Astrocyte (in vitro differentiated cells and primary cell): ENCODE data around the gene C13orf46. TPM values are rescaled to one million over a fixed set of nuclear protein-coding genes. Genes with fewer than 3 reads are reported as not detected.

Experiments
- DNase-seq: peaks from one replicate; pipeline ENCODE4 v3.0.0-alpha.2; 2010; ENCODE audit warnings: low read depth
- FAIRE-seq: peaks from 2 replicates; lab custom pipeline; 2011; peaks lifted over from hg19 to GRCh38; lab: Jason Lieb, UNC
- H2AFZ ChIP-seq: 2 replicates; pipeline ENCODE4 v1.6.0; 2012; ENCODE audit warnings: low read depth, low read length, inconsistent platforms
- H3K27ac ChIP-seq: 2 replicates; pipeline ENCODE4 v1.5.1; 2011; ENCODE audit warnings: low read depth, low read length, inconsistent platforms
- H3K27me3 ChIP-seq: 2 replicates; pipeline ENCODE4 v1.6.0; 2011; ENCODE audit warnings: low read length, inconsistent platforms; ENCODE audit not compliant: insufficient read depth
- H3K36me3 ChIP-seq: 2 replicates; pipeline ENCODE4 v1.5.1; 2011; ENCODE audit warnings: low read length, inconsistent platforms; ENCODE audit not compliant: insufficient read depth
- H3K4me1 ChIP-seq: 2 replicates; pipeline ENCODE4 v1.5.1; 2011; ENCODE audit warnings: low read length, inconsistent platforms; ENCODE audit not compliant: insufficient read depth
- H3K4me2 ChIP-seq: 2 replicates; pipeline ENCODE4 v1.6.0; 2012; ENCODE audit warnings: low read length, inconsistent platforms
- H3K4me3 ChIP-seq: 2 replicates; pipeline ENCODE4 v1.5.1; 2011; ENCODE audit warnings: low read depth, mild to moderate bottlenecking, low read length, inconsistent platforms; ENCODE audit not compliant: insufficient read depth
- H3K79me2 ChIP-seq: 2 replicates; pipeline ENCODE4 v1.6.0; 2012; ENCODE audit warnings: mild to moderate bottlenecking, low read length, inconsistent platforms; ENCODE audit not compliant: insufficient read depth
- H3K9ac ChIP-seq: 2 replicates; pipeline ENCODE4 v1.6.0; 2012; ENCODE audit warnings: mild to moderate bottlenecking, low read length, inconsistent platforms
- H3K9me3 ChIP-seq: 2 replicates; pipeline ENCODE4 v1.5.1; 2012; ENCODE audit warnings: low read depth, mild to moderate bottlenecking, low read length, inconsistent platforms; ENCODE audit not compliant: insufficient read depth
- H4K20me1 ChIP-seq: 2 replicates; pipeline ENCODE4 v1.6.0; 2012; ENCODE audit warnings: low read length, inconsistent platforms; ENCODE audit not compliant: insufficient read depth
- H3K27ac Mint-ChIP-seq: one replicate; pipeline ENCODE4 v1.8.0; 2021; ENCODE audit warnings: mild to moderate bottlenecking, mixed read lengths; ENCODE audit not compliant: unreplicated experiment
- H3K27me3 Mint-ChIP-seq: one replicate; pipeline ENCODE4 v1.8.0; 2021; ENCODE audit warnings: low read depth, mixed read lengths; ENCODE audit not compliant: unreplicated experiment
- H3K36me3 Mint-ChIP-seq: one replicate; pipeline ENCODE4 v1.8.0; 2021; ENCODE audit warnings: low read depth, mixed read lengths; ENCODE audit not compliant: unreplicated experiment
- H3K4me1 Mint-ChIP-seq: one replicate; pipeline ENCODE4 v1.8.0; 2021; ENCODE audit warnings: low read depth, mixed read lengths; ENCODE audit not compliant: unreplicated experiment
- H3K4me3 Mint-ChIP-seq: one replicate; pipeline ENCODE4 v1.8.0; 2021; ENCODE audit warnings: mild to moderate bottlenecking, moderate library complexity, mixed read lengths; ENCODE audit not compliant: unreplicated experiment
- H3K9me3 Mint-ChIP-seq: one replicate; pipeline ENCODE4 v1.8.0; 2021; ENCODE audit warnings: mild to moderate bottlenecking, mixed read lengths; ENCODE audit not compliant: unreplicated experiment
- EZH2 ChIP-seq: IDR thresholded peaks from 2 replicates; pipeline ENCODE4 v1.6.1; 2012; ENCODE audit warnings: mild to moderate bottlenecking, low read length, inconsistent platforms; ENCODE audit not compliant: insufficient read depth
- total RNA-seq: library from RNA; stranded (reverse); gene quantifications from 2 replicates; pipeline ENCODE4 v1.2.1, GENCODE V29; 2021
- TF ChIP-seq, protein P1 (sequence below): IDR thresholded peaks from 2 replicates; pipeline ENCODE4 v1.5.1; 2011; ENCODE audit warnings: low read depth, mild to moderate bottlenecking, inconsistent platforms, low read length, moderate library complexity; ENCODE audit not compliant: insufficient read depth

Gene C13orf46
- total RNA-seq, 1 donor from 2014 or later = 5.0 TPM

DNA sequence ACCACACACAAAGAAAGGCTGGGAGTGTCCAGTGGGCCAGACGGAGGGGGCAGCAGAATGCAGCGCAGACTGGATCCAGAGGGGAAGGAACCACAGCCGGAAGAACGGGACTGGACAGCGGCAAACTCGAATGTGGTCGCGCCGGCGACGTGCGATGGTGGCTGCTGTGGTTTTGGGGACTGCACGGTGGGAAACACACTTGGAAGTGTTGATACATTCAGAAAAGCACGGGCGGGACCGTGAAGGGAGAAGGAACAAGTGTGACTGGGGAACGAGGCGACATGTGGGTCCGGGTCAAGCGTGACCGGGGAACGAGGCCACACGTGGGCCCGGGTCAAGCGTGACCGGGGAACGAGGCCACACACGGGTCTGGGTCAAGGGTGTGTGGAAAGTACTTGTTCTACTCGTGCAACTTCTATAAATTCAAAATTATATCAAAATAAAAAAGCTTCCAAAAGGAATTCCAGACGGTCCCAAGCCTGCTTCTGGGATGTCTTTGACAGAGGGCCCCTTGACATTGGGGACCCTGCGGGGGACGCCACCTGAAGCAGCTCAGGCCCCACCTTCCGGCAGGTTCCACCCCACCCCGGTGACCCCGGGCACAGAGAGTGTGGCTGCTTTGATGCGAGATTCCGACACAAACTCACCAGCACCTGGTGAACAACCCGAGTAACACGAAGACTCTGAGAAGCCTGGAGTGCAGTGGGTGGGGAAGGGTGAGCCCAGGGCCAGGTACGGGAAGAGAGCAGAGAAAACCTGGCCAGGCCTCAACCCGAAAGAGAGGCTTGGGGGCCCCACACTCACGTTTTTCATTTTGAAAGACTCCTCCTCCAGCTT, 25.1 kb upstream of the C13orf46 start:
- Mint-ChIP-seq H3K36me3 (peaks cover 17% of the 10 kb centered on the region), H3K27ac (peak overlapping the region; percentile 62), H3K9me3 (no peaks in the 10 kb centered on the region), H3K4me3 (no peak overlapping the region), H3K4me1 (no peaks in the 10 kb centered on the region), H3K27me3 (no peaks in the 10 kb centered on the region)
- no peak for FAIRE-seq
- DNase-seq = no peak
- H3K27ac ChIP-seq = no peak overlapping the region
- no peaks in the 10 kb centered on the region for H3K27me3 ChIP-seq
- H4K20me1 ChIP-seq = peaks cover 14% of the 10 kb centered on the region
- TF ChIP-seq EZH2 = no peak
- TF ChIP-seq, protein P1, sequence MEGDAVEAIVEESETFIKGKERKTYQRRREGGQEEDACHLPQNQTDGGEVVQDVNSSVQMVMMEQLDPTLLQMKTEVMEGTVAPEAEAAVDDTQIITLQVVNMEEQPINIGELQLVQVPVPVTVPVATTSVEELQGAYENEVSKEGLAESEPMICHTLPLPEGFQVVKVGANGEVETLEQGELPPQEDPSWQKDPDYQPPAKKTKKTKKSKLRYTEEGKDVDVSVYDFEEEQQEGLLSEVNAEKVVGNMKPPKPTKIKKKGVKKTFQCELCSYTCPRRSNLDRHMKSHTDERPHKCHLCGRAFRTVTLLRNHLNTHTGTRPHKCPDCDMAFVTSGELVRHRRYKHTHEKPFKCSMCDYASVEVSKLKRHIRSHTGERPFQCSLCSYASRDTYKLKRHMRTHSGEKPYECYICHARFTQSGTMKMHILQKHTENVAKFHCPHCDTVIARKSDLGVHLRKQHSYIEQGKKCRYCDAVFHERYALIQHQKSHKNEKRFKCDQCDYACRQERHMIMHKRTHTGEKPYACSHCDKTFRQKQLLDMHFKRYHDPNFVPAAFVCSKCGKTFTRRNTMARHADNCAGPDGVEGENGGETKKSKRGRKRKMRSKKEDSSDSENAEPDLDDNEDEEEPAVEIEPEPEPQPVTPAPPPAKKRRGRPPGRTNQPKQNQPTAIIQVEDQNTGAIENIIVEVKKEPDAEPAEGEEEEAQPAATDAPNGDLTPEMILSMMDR = no peak
- H3K9me3 ChIP-seq = no peaks in the 10 kb centered on the region
- H3K4me1 ChIP-seq = no peaks in the 10 kb centered on the region
- H3K36me3 ChIP-seq = peaks cover 22% of the 10 kb centered on the region
- no peak overlapping the region for H3K9ac ChIP-seq
- H3K79me2 ChIP-seq = no peaks in the 10 kb centered on the region
- H2AFZ ChIP-seq = no peak overlapping the region
- no peak overlapping the region for H3K4me3 ChIP-seq
- no peak overlapping the region for H3K4me2 ChIP-seq

DNA sequence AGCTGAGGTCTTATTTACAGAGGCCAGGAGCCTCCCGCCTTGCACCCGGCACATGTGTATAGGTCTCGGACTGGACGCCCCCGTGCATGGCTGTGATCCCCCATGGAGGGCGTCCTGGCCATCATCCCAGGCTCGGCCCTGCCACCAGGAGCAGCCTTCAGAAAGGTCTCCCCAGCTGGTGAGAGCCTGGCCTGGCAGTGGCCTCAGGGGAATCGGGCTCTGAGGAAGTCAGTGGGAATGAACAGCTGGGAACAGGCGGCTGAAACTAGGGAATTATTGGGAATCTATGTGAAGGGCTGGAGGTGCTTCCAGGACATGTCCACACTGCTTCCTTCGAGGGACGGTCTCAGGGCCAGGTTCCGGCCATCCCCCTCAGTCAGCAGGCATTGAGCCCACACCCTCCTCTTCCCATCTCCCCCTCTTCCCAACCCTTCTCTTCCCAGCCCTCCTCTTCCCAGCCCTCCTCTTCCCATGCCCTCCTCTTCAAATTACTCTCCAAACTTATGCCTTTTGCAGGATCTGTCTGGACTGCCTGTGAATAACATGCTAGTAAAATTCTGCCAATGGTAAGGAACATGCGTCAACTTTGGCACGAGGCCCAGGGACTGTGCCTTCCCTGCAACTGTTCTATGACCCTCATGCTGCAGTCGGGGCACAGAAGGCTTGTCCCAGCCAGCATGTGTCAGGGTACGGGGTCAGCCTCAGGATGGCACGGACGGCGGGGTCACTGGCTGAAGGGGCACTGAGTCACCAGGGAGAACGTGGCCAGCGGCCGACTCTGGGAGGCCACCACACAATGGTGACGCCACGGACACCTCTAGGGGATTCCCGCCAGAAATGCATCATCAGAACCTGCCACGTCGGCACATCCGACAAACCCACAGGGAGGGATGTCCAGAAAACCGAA, 24.2 kb upstream of the C13orf46 start:
- Histone ChIP-seq H3K9me3 (no peaks in the 10 kb centered on the region), H3K9ac (no peak overlapping the region), H3K4me1 (no peaks in the 10 kb centered on the region), H3K36me3 (peaks cover 23% of the 10 kb centered on the region), H3K4me3 (no peak overlapping the region), H3K4me2 (no peak overlapping the region), H4K20me1 (peaks cover 14% of the 10 kb centered on the region), H2AFZ (no peak overlapping the region), H3K79me2 (no peaks in the 10 kb centered on the region), H3K27me3 (no peaks in the 10 kb centered on the region), H3K27ac (no peak overlapping the region)
- no peaks in the 10 kb centered on the region for H3K27me3 Mint-ChIP-seq
- DNase-seq = no peak
- no peak for FAIRE-seq
- no peaks in the 10 kb centered on the region for H3K4me1 Mint-ChIP-seq
- peaks cover 19% of the 10 kb centered on the region for H3K36me3 Mint-ChIP-seq
- no peak overlapping the region for H3K27ac Mint-ChIP-seq
- H3K4me3 Mint-ChIP-seq = no peak overlapping the region
- no peaks in the 10 kb centered on the region for H3K9me3 Mint-ChIP-seq
- TF ChIP-seq, protein P1 = no peak
- no peak for TF ChIP-seq EZH2
